ENCODE data around the gene FOXN4.

The FOXN4 gene

GRCh38 chr12:109258201-109258600 lies 50.9 kb downstream of the FOXN4 start:
- DNase-seq, result no peak

DNA sequence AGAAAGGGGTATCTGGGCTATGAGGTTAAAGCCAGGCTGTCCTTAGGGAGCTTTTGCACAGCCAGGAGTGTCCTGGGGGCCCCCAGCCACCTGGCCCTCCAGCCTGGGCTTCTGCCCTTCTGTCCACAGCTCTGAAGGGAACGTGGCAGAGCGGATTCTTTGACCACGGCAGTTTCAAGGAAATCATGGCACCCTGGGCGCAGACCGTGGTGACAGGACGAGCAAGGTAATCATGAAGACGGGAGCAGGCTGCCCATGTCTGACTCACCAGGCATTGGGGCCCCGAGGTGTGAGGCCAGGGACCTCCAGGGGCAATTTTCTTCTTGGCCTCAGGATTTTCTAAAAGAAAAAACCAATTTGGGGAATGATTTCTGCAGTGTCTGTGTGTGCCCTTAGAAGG lies 53.1 kb downstream of the FOXN4 start:
- DNase-seq, result no peak

DNA sequence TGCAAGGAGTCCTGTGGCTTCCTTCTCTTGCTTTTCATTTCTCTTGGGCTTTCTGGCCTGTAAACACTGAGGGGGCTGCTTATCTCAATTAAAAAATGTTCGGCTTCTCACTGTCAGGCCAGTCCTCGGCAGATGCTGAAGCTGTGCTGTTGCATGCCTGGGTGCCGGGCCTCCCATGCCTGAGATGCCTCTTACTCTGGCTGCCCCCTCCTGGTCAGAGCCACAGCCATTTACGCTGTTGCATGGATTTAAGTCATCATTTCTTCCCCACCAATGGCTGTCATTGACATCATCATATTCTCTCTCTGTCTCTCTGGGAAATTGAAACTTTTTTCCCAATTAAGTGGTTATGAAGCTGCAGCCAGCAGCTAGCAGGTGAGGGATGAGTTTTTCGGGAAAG lies 53.7 kb downstream of the FOXN4 start:
- DNase-seq, result no peak

GRCh38 chr12:109253913-109254544 lies 55.1 kb downstream of the FOXN4 start:
- DNase-seq, result no peak

GRCh38 chr12:109252799-109253198 lies 56.3 kb downstream of the FOXN4 start:
- no peak for DNase-seq

- no peak for DNase-seq
These were observed 58.6 kb downstream of the FOXN4 start for GRCh38 chr12:109250523-109250922.

DNA sequence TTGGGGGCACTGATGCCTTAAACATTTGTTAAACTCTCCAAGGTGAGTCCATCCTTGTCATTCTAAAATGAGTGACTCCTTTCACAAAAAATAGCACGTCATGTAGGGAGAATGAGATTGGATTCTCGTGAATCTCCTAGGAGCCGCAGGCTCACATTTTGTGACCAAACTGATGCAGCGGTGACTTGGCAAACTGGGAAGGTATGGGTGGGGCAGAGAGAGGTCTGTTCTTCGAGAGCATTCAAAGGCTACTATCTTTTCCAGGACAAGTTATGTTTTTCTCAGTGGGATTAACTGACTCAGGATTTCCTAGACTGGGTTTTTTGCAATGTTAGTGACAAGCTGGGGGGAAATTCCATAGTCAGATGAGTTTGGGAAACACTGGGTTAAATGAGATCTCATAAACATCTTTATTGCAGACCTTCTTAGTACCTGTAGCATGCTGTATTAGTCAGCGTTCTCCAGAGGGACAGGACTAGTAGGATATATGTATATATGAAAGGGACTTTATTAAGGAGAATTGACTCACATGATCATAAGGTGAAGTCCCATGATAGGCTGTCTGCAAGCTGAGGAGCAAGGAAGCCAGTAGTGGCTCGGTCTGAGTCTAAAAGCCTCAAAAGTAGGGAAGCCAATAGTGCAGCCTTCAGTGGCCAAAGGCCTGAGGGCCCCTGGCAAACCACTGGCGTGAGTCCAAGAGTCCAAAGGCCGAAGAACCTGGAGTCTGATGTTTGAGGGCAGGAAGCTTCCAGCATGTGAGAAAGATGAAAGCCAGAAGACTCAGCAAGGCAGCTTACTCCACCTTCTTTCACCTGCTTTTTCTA lies 61.0 kb downstream of the FOXN4 start:
- no peak for DNase-seq

DNA sequence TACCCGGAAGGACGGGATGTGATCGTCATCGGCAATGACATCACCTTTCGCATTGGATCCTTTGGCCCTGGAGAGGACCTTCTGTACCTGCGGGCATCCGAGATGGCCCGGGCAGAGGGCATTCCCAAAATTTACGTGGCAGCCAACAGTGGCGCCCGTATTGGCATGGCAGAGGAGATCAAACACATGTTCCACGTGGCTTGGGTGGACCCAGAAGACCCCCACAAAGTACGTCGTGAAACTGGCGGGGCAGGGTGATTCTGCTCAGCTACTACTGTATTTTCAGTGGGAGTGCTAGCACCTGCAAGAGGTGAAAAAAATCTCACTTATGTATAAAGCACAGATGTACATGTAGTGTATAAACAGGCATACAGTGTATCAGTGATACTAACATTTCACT lies 62.9 kb downstream of the FOXN4 start:
- DNase-seq, result no peak

DNA sequence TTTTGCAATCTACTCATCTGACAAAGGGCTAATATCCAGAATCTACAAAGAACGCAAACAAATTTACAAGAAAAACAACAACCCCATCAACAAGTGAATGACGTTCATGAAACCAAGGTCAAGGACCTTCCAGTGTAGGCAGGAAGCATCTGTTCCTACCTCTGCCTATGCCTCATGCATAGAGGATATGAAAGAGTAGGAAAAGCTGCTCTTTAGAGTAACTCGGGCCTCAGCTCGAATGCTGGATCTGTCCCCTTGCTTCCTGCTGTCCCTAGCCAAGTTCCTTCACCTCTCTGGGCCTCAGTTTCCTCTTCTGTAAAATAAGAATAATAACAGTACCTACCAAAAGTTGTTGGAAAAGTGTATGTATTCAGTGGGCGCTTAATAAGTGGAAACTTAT lies 65.0 kb downstream of the FOXN4 start:
- no peak for DNase-seq

DNA sequence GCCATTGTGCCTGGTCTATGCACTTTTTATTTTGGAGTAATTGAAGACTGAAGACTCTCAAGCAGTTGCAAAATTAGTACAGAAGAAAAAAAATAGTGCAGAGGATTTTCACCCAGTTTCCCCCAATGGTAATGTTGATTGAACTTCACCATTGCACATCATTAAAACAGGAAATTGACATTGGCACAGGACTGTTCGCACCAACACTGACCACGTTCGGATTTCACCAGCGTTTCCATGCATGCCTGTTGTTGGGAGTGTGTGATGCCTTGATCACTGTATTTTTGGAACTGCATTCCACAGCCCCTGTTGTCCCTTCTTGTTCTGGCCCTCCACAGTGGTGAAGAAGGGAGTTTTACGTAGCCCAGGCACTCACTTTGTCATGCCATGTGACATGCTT lies 67.1 kb downstream of the FOXN4 start:
- no peak for DNase-seq

DNA sequence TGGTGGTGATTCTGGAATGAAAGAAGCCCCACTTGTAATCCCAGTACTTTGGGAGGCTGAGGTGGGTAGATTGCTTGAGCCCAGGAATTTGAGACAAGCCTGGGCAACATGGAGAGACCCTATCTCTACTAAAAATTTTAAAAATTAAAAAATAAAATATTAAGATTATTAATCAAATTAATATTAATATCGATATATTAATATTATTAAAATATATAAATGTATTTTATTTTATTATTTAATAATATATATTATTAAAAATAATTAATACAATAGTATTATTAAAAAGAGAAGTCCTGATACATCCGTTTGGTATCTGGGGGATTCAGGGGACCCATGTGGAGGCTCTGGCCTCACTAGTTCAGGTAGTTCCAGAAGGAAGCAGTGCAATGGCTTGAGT lies 68.7 kb downstream of the FOXN4 start:
- no peak for DNase-seq

GRCh38 chr12:109239691-109240090 lies 69.4 kb downstream of the FOXN4 start:
- DNase-seq, result no peak

GRCh38 chr12:109239179-109239578 lies 69.9 kb downstream of the FOXN4 start:
- no peak for DNase-seq

- DNase-seq, result no peak
These were observed 72.8 kb downstream of the FOXN4 start for GRCh38 chr12:109236257-109236656.

GRCh38 chr12:109234012-109234411 lies 75.1 kb downstream of the FOXN4 start:
- no peak for DNase-seq

GRCh38 chr12:109232731-109233130 lies 76.4 kb downstream of the FOXN4 start:
- DNase-seq, result no peak

GRCh38 chr12:109230193-109230592 lies 78.9 kb downstream of the FOXN4 start:
- no peak for DNase-seq

DNA sequence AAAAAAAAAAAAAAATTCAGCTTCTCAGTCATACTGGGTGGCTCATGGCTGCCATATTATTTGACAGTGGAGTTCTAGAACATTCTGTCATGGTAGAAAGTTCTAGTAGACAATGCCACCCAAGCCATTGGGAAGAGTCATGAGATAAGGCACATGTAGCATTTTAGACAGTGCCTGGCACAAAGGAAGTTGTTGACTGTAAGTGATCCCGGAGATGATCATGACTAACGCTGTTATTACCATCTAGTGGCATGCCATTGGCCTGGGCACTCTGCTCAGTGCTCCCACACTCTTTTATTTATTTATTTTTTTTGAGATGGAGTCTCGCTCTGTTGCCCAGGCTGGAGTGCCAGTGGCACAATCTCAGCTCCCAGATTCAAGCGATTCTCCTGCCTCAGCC lies 80.4 kb downstream of the FOXN4 start:
- no peak for DNase-seq

Measured in NCI-H510A (cell line).